Measurements from ENCODE around the gene ANO6. TPM values are rescaled to one million over a fixed set of nuclear protein-coding genes. Genes with fewer than 3 reads are reported as not detected.

Gene ANO6
- total and polyA plus RNA-seq, 10 donors: 2.3 to 38.5 (median 31.7) TPM

DNA sequence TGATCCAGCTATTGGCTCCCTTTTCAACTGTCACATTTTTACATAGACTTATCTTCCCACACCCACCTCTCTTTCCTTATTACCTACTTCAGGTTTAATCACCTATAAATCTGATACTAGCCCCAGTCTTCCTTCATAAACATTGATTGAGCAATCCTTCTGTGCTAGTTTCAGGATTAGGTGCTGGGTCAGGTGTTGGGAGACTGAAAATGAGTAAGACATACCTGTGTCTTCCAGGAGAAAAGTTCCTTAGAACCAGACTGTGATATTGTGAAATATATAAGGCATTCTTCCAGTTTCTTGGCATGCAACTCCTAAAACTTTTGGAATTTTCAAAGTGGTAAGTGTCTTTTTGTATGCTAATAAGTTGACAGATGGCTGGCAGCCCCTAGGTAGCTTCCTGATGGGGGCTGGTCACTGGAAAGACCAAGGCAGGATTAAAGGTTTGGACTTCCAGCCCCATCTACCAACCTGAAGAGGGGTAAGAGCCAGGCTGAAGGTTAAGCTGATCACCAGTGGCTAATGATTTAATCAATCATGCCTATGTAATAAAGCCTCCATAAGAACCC, 4.6 kb downstream of the ANO6 start:
- intact Hi-C loops (cut with DNase I; ENCODE audit: low total_unique reads): no loop called here
- Histone ChIP-seq H3K27me3 (replicated peaks in 1 of 7) (no peaks in the 10 kb centered on the region), H3K36me3 (no peaks in the 10 kb centered on the region), H3K9me3 (no peaks in the 10 kb centered on the region), H3K4me1 (peaks cover 3 to 47% (median 26%) of the 10 kb centered on the region in 6 donors), H3K27ac (no peak overlapping the region), H3K4me3 (no peak overlapping the region)
- no peak for DNase-seq
- TF ChIP-seq POLR2AphosphoS5 (IDR thresholded peaks at IDR 0.05): no peak
- no peak for TF ChIP-seq POLR2A (IDR thresholded peaks at IDR 0.05)
- TF ChIP-seq, protein P1, sequence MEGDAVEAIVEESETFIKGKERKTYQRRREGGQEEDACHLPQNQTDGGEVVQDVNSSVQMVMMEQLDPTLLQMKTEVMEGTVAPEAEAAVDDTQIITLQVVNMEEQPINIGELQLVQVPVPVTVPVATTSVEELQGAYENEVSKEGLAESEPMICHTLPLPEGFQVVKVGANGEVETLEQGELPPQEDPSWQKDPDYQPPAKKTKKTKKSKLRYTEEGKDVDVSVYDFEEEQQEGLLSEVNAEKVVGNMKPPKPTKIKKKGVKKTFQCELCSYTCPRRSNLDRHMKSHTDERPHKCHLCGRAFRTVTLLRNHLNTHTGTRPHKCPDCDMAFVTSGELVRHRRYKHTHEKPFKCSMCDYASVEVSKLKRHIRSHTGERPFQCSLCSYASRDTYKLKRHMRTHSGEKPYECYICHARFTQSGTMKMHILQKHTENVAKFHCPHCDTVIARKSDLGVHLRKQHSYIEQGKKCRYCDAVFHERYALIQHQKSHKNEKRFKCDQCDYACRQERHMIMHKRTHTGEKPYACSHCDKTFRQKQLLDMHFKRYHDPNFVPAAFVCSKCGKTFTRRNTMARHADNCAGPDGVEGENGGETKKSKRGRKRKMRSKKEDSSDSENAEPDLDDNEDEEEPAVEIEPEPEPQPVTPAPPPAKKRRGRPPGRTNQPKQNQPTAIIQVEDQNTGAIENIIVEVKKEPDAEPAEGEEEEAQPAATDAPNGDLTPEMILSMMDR (IDR thresholded peaks at IDR 0.05 in 8 of 11, conservative IDR thresholded peaks at IDR 0.05 in 3 of 11): no peak

DNA sequence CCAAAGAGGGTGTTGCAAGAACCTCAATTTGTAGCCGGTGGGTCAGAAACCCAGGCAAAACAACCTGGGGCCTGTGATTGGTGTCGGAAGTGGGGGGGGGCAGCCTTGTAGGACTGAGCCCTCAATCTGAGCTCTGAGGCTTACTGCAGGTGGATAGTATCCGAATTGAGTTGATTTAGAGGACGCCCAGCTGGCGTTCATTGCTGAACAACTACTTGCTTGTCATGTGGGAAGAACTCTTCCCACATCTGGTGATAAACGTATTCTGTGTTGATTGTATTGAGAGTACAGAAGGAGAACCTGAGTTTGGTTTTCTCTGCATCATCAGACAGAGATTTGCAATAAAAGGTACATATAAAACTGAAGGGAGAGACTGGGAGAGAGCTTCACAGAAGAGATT, 5.1 kb downstream of the ANO6 start:
- H3K36me3 ChIP-seq: no peaks in the 10 kb centered on the region
- intact Hi-C loops (cut with DNase I; ENCODE audit: low total_unique reads): no loop called here
- WGBS, 5 donors: 90 to 97% (median 92%) methylated on average over 6 of the region's 6 CpGs
- no peak overlapping the region for H3K27ac ChIP-seq
- H3K4me1 ChIP-seq: peaks cover 3 to 45% (median 26%) of the 10 kb centered on the region in 6 donors
- no peaks in the 10 kb centered on the region for H3K9me3 ChIP-seq
- no peak for TF ChIP-seq POLR2AphosphoS5 (IDR thresholded peaks at IDR 0.05)
- DNase-seq: no peak
- H3K27me3 ChIP-seq (replicated peaks in 1 of 7): no peaks in the 10 kb centered on the region
- H3K4me3 ChIP-seq: no peak overlapping the region

DNA sequence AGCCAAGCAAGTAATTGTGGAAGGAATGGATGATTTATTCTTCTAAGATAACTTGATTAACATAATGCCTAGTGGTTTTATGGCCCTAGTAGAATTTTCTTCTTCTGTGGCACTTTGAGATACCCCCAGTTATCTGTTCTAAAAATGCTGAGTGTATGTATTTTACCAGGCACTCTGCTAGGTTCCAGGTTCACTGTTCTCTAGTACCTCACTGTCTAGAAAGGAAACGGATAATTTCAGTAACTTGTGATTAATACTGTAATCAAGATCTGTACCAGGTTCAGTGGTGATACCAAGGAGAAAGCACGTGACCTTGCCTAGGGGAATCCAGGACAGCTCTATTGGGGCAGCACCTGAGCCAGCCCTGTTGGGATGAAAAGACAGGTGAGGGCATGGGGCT, 8.0 kb downstream of the ANO6 start:
- DNase-seq: no peak
- H3K4me1 ChIP-seq: peaks cover 0 to 21% (median 6%) of the 10 kb centered on the region in 6 donors
- no peak overlapping the region for H3K4me3 ChIP-seq
- no peak overlapping the region for H3K27ac ChIP-seq
- WGBS, 5 donors: 60 to 90% (median 85%) methylated on average over 2 of the region's 2 CpGs
- H3K36me3 ChIP-seq: peaks cover 0 to 7% (median 0%) of the 10 kb centered on the region in 6 donors
- no peaks in the 10 kb centered on the region for H3K9me3 ChIP-seq
- intact Hi-C loops (cut with DNase I; ENCODE audit: low total_unique reads): no loop called here
- H3K27me3 ChIP-seq (replicated peaks in 1 of 7): no peaks in the 10 kb centered on the region
- TF ChIP-seq, protein P1 (IDR thresholded peaks at IDR 0.05 in 8 of 11, conservative IDR thresholded peaks at IDR 0.05 in 3 of 11): no peak
- no peak for TF ChIP-seq POLR2A (IDR thresholded peaks at IDR 0.05)

DNA sequence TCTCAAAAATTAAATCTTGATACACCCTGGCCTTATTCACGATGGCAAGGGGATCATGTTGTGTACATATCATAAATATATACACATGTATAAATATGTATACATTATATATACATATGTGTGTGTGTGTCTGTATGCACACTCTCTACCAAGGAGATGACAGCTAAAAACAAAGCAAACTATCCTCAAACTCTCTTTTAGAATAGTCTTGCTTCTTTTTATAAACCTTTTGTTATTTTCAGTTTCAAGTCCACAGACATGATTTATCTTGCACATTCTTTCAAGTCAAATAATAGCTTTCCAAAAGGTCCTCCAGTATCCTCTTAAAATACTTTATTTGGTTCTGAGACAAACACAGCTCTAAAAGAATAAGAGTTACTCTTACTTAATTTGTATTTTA, 8.4 kb downstream of the ANO6 start:
- DNase-seq: no peak
- Histone ChIP-seq H3K4me3 (no peak overlapping the region), H3K27me3 (replicated peaks in 1 of 7) (no peaks in the 10 kb centered on the region), H3K27ac (no peak overlapping the region), H3K36me3 (peaks cover 0 to 8% (median 0%) of the 10 kb centered on the region in 6 donors), H3K9me3 (no peaks in the 10 kb centered on the region), H3K4me1 (peaks cover 0 to 17% (median 4%) of the 10 kb centered on the region in 6 donors)
- intact Hi-C loops (cut with DNase I; ENCODE audit: low total_unique reads): no loop called here
- WGBS, 5 donors: 66 to 95% (median 84%) methylated on average over 1 of the region's 1 CpG
- TF ChIP-seq POLR2AphosphoS5 (IDR thresholded peaks at IDR 0.05): no peak
- no peak for TF ChIP-seq POLR2A (IDR thresholded peaks at IDR 0.05)
- TF ChIP-seq, protein P1 (IDR thresholded peaks at IDR 0.05 in 8 of 11, conservative IDR thresholded peaks at IDR 0.05 in 3 of 11): no peak

DNA sequence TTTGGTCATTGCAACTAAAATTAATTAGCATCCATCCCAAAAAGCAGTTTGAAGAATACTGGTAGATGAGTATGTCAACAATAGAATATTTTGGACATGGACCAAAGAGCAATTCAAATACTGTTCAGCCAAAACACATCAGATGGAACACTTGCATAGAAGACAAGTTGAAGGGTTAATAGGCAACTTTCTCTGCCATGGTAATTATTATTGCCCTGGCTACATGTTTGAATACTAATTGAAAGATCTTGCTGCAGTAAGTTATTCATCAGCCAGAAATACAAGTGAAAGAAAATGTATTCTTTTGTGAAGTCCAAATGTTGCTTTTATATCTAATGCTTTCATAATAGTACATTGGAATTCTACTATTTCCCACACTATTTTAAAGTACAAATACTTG, 10.1 kb downstream of the ANO6 start:
- TF ChIP-seq POLR2A (IDR thresholded peaks at IDR 0.05) (no peak), POLR2AphosphoS5 (IDR thresholded peaks at IDR 0.05) (no peak)
- TF ChIP-seq, protein P1 (IDR thresholded peaks at IDR 0.05 in 8 of 11, conservative IDR thresholded peaks at IDR 0.05 in 3 of 11): no peak
- no peak overlapping the region for H3K27ac ChIP-seq
- intact Hi-C loops (cut with DNase I; ENCODE audit: low total_unique reads): no loop called here

More for the DNA sequence above, 10.1 kb downstream of the ANO6 start:
- DNase-seq: no peak
- no peaks in the 10 kb centered on the region for H3K9me3 ChIP-seq
- peaks cover 0 to 8% (median 0%) of the 10 kb centered on the region in 6 donors for H3K36me3 ChIP-seq
- peaks cover 0 to 4% (median 0%) of the 10 kb centered on the region in 6 donors for H3K4me1 ChIP-seq
- H3K27me3 ChIP-seq (replicated peaks in 1 of 7): no peaks in the 10 kb centered on the region
- no peak overlapping the region for H3K4me3 ChIP-seq
